Endothelial cell (in vitro differentiated cells): ENCODE results near the gene PTPRN2. TPM values are rescaled to one million over a fixed set of nuclear protein-coding genes. Genes with fewer than 3 reads are reported as not detected.
A peak's percentile ranks its signal among the peaks of the same experiment; 100 is the strongest.

ENCODE experiments used
- DNase-seq: peaks from one replicate; pipeline ENCODE4 v3.0.0; 2021; ENCODE audit warnings: low spot score
- H3K27ac Mint-ChIP-seq: one replicate; pipeline ENCODE4 v1.8.0; 2021; ENCODE audit warnings: mixed read lengths, inconsistent platforms; ENCODE audit not compliant: unreplicated experiment
- H3K27me3 Mint-ChIP-seq: one replicate; pipeline ENCODE4 v1.8.0; 2021; ENCODE audit warnings: mild to moderate bottlenecking, moderate library complexity, mixed read lengths, inconsistent platforms; ENCODE audit not compliant: unreplicated experiment
- H3K36me3 Mint-ChIP-seq: one replicate; pipeline ENCODE4 v1.8.0; 2021; ENCODE audit warnings: mild to moderate bottlenecking, low read depth, mixed read lengths, inconsistent platforms; ENCODE audit not compliant: unreplicated experiment
- H3K4me1 Mint-ChIP-seq: one replicate; pipeline ENCODE4 v1.8.0; 2021; ENCODE audit warnings: mild to moderate bottlenecking, mixed read lengths, inconsistent platforms; ENCODE audit not compliant: unreplicated experiment
- H3K4me3 Mint-ChIP-seq: one replicate; pipeline ENCODE4 v1.8.0; 2021; ENCODE audit warnings: mild to moderate bottlenecking, mixed read lengths, inconsistent platforms; ENCODE audit not compliant: unreplicated experiment
- H3K9me3 Mint-ChIP-seq: one replicate; pipeline ENCODE4 v1.8.0; 2021; ENCODE audit warnings: mixed read lengths, inconsistent platforms; ENCODE audit not compliant: unreplicated experiment
- total RNA-seq: library from RNA; stranded (reverse); fragmentation: NEBNext Ultra II Directional; extraction: Animal tissue kit (Norgen Biotek cat#: 25700); gene quantifications from one replicate; pipeline ENCODE4 v1.2.1, GENCODE V29; 2021; ENCODE audit not compliant: unreplicated experiment
- TF ChIP-seq, protein P1 (sequence below): fragments of 200-600 bp; sonication (generic); IDR thresholded peaks from one replicate; pipeline ENCODE4 v1.5.0; 2021; ENCODE audit warnings: antibody characterized with exemption; ENCODE audit not compliant: unreplicated experiment

The PTPRN2 gene
- total RNA-seq, 1 donor from 2014 or later = 0.18 TPM

DNA sequence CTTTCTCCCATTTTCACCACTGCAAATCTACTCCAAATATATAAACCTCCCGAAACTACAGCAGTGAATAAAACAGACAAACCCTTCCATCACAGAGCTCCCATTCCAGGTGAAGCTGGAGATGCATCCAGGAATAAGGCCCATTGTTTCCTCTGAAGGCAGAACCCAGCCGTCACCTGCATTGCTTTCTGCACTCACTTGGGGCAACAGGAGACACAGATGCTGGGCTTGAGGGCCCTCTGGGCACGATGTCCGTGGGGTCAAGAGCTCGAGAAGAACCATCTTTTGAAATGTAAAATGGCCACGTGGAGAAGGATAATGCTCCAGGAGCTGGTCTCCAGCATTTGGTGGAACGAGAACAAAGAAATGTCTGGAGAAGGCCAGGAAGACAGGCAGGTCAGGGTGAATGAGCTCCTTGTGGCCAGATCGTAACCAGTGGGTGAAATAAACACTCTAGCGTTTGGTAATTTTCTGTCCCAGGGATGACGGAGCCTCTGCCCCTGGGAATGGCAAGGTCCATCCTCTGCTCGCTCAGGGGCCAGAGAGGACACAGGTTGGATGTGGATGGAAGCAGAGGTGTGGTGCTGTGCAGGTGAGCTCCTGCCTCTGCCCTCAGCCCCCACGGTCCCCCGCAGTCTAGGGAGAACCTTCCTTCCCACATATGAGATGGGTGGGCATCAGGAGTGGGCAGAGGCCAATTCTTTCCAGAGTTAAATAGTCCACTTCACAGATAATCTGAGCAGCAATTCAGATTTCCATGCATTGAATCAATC, 694.7 kb downstream of the PTPRN2 start:
- H3K4me1 Mint-ChIP-seq = no peaks in the 10 kb centered on the region
- H3K4me3 Mint-ChIP-seq = peak overlapping the region; percentile 21
- peaks cover 33% of the 10 kb centered on the region for H3K36me3 Mint-ChIP-seq
- H3K27me3 Mint-ChIP-seq = peaks cover 9% of the 10 kb centered on the region
- H3K27ac Mint-ChIP-seq = no peak overlapping the region
- TF ChIP-seq, protein P1, sequence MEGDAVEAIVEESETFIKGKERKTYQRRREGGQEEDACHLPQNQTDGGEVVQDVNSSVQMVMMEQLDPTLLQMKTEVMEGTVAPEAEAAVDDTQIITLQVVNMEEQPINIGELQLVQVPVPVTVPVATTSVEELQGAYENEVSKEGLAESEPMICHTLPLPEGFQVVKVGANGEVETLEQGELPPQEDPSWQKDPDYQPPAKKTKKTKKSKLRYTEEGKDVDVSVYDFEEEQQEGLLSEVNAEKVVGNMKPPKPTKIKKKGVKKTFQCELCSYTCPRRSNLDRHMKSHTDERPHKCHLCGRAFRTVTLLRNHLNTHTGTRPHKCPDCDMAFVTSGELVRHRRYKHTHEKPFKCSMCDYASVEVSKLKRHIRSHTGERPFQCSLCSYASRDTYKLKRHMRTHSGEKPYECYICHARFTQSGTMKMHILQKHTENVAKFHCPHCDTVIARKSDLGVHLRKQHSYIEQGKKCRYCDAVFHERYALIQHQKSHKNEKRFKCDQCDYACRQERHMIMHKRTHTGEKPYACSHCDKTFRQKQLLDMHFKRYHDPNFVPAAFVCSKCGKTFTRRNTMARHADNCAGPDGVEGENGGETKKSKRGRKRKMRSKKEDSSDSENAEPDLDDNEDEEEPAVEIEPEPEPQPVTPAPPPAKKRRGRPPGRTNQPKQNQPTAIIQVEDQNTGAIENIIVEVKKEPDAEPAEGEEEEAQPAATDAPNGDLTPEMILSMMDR = no peak
- no peak for DNase-seq
- H3K9me3 Mint-ChIP-seq = peaks cover 52% of the 10 kb centered on the region

DNA sequence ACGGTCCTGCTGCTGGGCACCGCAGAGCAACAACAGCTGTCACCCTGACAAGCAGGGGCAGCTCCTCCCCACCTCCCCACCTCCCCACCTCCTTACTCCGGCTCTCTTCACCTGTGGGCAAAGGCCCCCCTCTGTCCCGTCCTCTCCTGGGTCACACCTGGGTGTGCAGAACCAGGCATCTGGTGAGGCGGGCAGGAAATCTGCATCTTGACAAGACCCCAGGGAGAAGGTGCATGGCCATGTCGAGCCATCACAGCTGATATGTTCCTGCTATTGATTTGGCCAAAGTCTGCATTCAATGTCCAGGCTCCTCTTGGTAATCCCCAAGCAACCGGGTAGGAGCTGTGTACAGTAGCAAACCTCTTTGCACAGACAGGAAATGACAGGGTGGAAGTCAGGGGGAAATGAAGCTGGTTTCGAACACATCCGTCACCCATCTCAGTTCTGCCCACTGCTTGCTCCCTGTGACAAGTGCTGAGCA, 696.7 kb downstream of the PTPRN2 start:
- H3K9me3 Mint-ChIP-seq = peaks cover 48% of the 10 kb centered on the region

DNA sequence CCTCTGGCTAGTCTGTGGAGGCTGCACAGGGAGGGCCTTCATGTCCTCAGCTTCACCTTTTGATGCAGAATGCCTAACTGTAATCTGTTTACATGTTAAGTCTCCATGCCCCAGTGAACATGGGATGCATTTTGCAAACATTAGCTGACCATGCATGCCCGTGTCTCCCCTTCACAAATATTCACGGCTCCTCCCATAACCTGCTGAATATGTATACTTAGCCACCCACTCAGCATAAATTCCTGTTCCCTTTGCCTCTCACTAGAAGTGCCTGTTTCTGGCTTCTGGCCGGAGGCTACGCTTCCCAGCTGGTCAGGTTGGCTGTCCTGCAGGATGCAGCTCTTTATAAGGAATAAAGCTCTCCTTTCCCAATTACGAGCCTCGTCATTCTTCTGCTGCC, 698.1 kb downstream of the PTPRN2 start:
- TF ChIP-seq, protein P1 = no peak
- Mint-ChIP-seq H3K27me3 (peaks cover 3% of the 10 kb centered on the region), H3K36me3 (peaks cover 22% of the 10 kb centered on the region), H3K27ac (no peak overlapping the region), H3K9me3 (peaks cover 35% of the 10 kb centered on the region), H3K4me1 (no peaks in the 10 kb centered on the region), H3K4me3 (no peak overlapping the region)
- no peak for DNase-seq

More for the DNA sequence above, 696.7 kb downstream of the PTPRN2 start:
- no peak for DNase-seq
- no peaks in the 10 kb centered on the region for H3K4me1 Mint-ChIP-seq
- H3K4me3 Mint-ChIP-seq = no peak overlapping the region
- TF ChIP-seq, protein P1 = no peak
- peaks cover 33% of the 10 kb centered on the region for H3K36me3 Mint-ChIP-seq
- H3K27me3 Mint-ChIP-seq = peaks cover 5% of the 10 kb centered on the region
- H3K27ac Mint-ChIP-seq = no peak overlapping the region

- H3K36me3 Mint-ChIP-seq = peaks cover 22% of the 10 kb centered on the region
- no peak overlapping the region for H3K27ac Mint-ChIP-seq
- no peak for DNase-seq
- no peaks in the 10 kb centered on the region for H3K4me1 Mint-ChIP-seq
- H3K4me3 Mint-ChIP-seq = no peak overlapping the region
- H3K27me3 Mint-ChIP-seq = peaks cover 3% of the 10 kb centered on the region
- TF ChIP-seq, protein P1 = no peak
- H3K9me3 Mint-ChIP-seq = peaks cover 35% of the 10 kb centered on the region
Observed at GRCh38 chr7:157888579-157888978, 699.0 kb downstream of the PTPRN2 start.

DNA sequence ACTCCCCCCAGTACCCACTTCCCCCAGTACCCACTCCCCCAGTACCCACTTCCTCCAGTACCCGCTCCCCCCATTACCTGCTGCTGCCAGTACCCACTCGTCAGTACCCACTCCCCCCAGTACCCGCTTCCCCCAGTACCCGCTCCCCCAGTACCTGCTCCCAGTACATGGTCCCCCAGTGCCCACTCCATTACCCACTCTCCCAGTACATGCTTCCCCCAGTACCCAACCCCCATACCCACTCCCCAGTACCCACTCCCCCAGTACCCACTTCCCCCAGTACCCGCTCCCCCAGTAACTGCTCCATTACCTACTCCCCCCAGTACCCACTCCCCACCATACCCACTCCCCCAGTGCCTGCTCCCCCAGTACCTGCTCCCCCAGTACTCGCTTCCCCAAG, 700.2 kb downstream of the PTPRN2 start:
- TF ChIP-seq, protein P1 = no peak
- no peak overlapping the region for H3K27ac Mint-ChIP-seq
- H3K36me3 Mint-ChIP-seq = peaks cover 11% of the 10 kb centered on the region
- peaks cover 23% of the 10 kb centered on the region for H3K9me3 Mint-ChIP-seq
- H3K4me1 Mint-ChIP-seq = no peaks in the 10 kb centered on the region
- H3K27me3 Mint-ChIP-seq = peaks cover 1% of the 10 kb centered on the region
- DNase-seq = no peak
- no peak overlapping the region for H3K4me3 Mint-ChIP-seq
